Measurements from ENCODE around the gene REC114.

Gene REC114

DNA sequence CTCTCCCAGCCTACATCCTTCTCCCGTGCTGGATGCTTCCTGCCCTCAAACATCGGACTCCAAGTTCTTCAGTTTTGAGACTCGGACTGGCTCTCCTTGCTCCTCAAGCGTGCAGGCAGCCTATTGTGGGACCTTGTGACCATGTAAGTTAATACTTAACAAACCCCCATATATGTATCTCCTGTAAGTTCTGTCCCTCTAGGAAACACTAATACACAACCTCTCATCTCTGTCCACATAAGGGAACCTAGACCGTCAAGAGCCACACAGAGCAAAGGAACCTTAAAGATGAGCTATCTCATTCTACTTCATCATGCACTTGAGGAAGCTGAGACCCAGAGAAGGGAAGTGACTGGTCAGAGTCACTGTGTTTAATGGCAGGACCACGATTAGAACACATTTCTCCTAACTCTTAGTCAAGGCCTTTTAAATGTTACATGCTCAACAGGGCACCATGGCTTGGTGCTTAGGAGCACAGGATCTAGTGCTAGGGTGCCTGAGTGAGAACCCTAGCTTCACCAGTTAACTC, 140.0 kb downstream of the REC114 start:
- no peak for FAIRE-seq

DNA sequence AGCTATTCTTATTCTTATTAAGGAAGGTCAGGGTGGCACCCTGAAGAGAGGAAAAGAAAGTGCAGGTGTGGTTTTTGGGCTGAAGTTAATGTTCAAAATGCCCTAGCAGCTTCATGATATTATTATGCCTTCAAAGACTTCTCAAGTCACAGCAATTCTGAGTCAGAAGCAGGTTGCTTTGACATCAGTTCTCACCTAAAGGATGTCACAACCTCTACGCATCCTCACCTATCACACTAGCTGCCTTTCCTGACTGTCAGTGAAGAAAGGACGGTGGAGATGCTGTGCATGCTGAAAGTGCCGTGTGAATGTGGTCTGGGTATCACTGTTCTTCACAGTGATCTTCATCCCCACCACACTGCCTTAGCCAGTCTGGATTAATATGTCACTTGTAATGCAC, 140.6 kb downstream of the REC114 start:
- FAIRE-seq = no peak

DNA sequence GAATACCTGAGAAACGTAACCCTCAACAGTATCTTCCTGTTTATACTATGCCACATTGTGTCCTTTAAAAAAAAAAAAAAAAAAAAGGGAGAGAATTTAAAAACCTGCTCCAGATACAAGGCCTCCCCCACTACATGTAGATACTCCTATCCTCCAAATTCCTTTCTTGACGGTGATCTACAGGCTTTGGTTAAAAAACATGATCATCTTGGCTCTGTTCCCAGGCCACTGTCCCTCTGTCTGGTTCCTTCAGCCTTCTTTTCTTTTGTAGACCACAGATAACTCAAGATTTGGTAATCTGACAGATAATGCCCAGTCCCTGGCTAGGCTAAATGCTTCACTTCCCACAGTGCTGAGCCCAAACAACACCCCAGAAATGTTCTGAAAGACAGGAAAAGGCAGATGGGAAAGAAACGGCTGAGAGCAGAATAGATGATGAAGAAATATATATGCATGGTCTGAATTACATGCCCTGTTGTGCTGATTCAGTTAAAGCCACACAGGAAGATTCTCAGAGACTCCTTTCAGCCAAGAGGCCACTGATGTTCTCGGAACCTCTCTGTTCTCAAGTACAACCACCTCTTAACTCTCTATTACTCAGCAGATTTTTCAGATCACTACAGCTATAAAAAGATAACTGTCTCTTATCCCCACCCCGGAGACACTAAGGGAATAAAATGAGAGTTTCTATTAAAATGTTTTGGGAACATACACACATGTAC, 141.9 kb downstream of the REC114 start:
- no peak for FAIRE-seq

DNA sequence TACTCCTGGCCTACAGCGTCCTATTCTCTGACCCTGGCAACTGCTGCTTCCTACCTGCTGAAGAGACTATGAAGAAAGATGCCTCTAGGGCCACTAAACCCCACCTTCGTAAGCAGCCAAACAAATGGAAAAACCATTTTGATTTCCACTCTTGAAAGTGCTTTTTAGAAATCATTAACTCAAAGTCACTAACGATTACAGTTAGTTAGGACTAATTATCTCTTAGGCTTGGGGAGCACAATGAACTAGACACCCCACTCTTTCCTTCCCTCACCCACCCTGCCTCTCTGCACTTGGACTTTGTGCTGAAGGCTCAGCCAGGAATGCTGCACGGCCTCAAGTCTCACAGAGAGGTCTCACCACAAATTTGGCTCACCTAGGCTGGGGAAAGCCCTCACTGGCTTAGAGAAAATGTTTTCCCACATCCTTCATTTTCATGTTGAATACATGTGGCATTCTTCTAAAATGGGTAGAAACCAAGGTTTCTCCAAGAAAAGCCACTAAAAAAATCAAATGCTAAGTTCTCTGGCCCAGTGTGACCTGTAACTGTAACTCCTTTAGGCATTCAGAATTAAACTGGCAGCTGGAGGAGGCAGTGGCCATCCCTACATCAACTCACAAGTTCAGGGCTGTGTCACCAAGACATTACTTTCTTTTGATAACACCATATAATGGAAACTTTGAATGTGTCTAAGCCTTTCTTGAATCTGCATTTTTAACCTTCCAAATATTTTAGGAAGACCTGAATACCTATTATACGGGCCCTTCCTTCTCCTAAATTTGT, 143.1 kb downstream of the REC114 start:
- no peak for FAIRE-seq

DNA sequence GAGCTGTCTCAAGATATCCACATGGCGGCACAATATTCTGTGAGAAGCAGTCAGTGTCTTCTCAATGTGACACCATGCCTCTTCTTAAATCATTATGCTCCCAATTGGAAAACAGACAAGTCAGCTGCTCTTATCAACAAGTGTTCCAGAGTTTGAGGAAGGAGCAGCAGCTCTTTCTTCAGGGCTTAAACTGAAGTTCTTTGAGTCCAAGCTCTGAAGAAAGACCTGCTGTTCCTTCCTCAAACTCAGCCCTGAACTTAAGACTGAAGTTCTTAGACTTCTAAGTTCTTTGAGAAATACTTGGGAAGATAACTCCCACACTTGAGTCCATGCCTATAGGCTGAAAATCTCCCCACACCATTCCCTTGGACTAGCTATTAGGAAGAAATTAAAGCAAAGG, 146.8 kb downstream of the REC114 start:
- FAIRE-seq = no peak

DNA sequence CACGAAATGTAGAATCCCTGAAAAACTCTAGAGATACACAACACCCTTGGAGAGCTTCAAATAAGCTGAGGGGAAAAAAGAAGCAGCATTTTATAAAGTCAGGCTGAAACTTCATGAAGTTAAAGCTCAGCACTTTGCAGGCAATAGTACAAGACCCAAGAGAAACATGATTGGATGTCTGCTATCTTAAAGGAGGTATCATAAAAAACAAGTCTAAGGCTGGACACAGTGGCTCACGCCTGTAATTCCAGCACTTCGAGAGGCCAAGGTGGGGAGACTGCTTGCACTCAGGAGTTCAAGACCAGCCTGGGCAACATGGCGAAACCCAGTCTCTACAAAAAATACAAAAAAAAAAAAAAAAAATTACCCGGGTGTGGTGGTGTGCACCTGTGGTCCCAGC, 147.3 kb downstream of the REC114 start:
- FAIRE-seq = no peak

DNA sequence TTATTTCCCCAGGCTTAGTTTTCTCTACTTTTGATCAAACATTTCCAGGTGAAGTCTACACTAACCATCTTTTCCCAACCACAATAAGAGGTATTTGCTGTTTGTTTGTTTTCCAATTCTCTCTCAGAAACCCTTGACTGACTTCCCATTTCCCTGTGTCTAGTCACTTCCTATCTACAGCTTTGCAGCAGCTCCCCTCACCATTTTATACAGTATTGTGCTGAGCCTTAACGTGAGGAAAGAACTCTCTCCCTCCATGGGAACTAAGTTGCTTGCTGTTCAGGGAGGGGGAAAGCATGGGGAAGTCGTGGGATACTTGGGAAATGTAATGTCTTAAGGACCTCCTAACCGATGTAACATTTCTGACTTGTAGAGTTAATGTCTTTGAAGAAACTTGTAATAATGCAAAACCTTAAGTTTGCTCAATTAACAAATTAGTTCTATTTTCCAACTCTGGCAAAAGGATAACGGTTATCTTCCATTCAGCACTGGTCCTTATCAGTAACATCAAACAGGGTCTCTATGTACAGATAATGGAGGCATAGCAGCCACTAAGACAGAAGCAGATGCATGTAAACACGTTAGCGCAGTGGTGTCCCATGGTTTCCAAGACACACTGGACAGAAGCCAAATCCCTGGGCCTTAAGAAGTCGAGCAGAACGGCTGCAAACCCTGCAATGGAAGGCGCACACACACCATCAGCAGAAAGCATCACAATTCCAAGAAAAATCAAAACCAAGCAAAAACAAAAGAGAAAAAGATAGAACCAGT, 150.5 kb downstream of the REC114 start:
- FAIRE-seq = no peak

DNA sequence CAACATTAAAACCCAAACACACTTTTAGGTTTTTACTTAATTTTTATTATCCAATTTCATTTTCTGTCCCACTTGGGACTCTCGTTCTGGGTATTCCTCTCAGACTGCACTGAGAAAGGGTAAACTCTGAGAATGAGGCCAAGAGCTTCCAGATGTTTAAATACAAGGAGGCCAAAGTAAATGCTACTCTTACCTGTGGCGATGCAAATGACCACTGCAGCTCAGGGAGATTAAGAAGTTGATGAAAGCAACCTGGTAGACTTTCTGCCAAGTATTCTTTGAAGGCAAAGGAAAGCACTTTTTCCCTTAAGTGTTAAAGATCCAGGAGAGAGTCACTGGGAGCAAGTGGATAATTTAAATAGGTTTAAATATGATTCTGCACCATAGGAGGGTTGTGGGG, 151.1 kb downstream of the REC114 start:
- FAIRE-seq = no peak

DNA sequence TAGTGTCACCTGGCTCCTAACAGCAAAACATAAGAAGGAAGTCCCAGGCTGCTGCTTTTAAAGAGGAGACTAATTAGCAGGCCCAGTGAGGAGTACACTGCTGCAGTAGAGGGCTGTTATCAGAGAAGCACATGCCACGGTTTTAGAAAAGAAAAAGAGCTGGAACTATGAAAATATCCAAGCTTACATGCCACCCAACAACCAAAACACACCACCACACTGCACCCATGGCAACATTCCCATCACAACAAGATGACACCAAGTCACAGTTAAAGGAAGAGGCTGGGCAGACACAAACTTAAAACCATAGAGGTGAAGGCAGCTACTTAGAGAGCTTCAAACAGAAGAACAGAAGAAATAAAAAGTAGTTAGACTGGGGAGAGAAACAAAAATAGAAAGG, 153.2 kb downstream of the REC114 start:
- FAIRE-seq = no peak

DNA sequence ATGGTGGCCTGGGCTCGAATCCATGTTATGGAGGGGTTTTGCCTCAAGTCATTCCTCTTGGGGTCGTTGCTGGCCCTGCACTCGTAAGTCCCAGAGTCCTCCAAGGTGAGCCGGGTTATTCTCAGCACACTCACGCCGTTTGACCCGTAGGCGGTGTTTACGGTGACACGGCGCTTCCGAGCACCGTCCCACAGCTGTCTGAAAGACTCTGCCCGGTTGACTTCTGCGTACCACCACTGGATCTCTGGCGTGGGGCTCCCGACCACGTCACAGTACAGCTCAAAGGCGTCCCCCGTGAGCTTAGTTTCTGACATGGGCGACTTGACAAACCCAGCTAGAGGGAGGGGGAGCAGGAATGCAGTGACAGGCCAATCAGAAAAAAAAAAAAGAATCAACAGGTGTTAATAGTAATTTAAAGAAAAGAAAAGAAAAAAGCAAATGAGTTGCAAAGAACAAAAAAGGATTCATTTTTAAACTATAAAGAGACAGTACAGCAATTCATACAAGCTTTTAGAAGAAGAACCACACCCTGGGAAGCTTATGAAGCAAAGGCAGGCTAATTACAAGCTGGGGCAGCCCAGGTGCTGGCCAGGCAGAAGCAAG, 154.2 kb downstream of the REC114 start:
- no peak for FAIRE-seq

DNA sequence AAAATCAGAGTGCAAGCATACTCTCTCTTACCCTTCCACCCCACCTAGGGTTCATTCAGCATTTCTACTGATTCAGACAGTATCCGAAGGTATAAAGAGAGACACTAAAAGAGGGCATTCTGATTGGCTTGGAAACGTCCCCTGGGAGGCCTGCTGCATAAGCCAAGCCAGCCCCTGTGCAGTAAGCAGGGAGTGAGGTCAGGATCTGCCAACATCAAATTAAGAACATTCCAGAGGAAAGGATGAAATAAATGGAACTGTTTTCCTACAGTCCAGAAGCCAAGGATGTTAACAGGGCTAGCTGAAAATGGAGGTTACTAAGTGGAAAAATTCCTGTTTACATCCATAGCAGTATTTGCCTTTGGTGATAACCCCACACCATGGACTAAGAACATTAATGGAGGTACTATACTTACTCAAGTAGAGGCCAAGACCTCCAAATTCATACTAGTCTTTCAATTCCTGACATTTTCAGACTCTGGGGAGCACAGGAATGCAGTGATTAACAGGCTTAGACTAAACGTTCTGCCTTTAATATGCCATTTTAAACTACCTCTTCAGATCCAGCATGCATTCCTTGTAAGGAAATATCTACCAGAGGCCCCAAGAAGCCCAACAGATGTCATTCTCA, 155.7 kb downstream of the REC114 start:
- no peak for FAIRE-seq

DNA sequence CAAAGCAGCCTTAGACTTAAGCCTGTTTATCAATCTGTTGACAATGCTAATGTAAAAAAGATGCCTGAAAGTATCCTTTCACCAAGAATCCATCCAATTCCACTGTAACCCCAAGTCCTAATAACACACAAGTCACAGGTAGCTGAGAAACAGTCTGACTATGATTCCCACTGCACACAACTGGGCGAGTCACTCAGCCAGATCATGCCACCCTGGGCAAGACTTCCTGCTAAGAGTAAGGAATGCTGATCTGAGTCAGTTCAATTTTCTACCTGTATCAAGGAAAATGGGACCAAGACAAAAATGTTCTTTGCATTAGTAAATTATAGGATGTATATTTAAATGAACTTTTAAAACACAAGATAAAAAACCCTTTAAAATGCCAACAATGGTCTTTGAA, 157.0 kb downstream of the REC114 start:
- FAIRE-seq = no peak

DNA sequence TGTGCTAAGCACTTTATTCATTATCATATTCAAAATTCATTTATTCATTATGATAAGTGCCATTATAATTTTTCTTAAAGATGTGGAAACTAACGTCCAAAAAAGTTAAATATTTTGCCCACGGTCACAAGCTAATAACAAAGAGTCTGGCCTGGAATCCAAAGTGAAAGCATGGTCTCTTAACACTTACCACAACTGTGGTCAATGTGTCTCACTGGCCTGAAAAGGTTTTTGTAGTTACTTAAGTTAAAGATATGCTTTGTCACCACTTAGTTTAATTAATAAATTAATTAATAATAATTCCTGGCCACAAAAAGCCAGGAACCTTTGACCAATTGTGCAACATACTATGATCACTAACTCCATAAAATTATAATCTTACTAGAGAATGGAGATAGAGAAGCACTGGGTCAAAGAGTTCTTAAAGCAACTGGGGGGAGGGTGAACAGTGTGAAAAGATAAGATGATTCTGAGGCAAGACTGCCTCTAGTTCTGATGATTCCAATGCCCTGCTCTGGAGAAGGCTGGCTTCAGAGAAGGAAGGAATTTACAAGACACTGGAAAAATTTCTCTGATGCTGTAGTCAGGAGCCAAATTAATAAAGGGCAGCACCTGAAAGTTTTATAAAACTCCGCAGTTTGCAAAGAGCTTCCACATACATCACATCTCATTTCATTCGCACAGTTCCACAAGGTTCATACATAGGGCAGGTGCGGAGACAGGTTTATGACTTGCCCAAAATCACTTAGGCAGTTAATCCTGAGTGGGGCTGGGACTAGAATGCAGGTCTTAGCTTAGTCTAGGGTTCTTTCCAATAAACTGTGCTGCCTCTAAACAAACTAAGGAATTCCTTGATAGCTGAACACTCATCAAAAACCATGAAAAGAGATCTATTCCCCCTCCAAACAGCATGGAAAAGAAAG, 157.7 kb downstream of the REC114 start:
- FAIRE-seq = no peak

DNA sequence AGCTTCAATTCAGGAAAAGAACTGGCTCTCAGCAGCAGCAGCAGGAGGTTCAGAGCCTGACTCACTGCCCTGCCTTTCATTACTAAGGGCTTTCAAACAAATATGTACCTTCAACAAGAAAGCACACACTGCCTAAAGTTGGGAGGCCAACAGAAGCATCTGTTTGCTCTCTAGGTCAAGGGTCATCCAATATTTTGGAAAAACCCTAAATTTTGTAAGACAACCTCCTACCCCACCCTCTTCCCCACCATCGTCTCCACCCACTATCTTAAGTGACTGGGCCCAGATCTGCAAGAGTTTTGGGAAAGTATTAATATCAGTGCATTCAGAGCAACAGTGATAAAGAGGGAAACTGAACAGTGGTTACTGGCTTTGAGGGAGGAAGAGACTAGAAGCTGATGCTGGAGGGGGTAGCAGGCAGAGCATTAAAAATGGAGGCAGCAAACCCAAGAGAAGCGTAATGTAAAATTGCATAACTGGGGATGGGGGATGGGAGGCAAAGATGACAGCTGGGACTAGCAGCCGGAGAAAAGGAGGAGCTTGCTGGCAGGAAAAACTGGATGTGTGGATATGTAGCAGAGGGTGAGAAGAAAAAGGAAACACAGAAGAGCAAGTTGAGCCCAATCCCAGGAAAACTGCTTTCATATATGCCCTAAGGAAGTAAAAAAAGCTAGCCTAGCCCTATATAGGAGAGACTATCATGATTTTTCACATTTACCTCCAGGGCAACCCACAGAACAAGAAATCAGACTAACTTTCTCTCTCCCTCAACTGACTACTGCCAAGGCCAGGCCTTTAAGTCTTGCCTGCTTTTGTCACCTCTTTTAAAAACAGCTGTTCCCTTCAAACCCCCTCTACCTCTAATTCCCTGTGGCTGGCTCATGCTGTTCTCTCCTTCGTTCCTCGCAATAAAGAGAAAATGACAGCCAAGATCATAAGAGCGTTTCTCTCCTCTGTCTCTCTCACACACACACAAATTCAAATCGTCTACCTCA, 158.8 kb downstream of the REC114 start:
- no peak for FAIRE-seq

DNA sequence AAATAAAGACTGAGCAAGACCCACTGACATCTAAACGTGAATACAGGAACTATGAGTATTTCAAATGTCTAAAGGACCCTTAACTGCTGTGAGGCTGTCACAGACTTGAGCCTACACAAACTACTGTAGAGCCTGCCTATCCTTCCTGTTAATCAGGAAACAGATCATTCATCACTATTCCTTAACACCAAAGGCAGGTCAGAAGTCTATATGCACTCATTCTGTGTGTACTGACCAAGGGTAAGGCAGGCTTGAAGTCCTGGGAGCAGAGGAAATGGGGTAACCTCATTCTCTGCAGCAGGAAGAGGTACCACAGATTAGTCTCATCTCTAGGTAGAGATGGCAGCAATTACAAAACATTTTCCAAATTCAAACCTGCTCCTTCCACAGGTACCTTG, 159.5 kb downstream of the REC114 start:
- no peak for FAIRE-seq

DNA sequence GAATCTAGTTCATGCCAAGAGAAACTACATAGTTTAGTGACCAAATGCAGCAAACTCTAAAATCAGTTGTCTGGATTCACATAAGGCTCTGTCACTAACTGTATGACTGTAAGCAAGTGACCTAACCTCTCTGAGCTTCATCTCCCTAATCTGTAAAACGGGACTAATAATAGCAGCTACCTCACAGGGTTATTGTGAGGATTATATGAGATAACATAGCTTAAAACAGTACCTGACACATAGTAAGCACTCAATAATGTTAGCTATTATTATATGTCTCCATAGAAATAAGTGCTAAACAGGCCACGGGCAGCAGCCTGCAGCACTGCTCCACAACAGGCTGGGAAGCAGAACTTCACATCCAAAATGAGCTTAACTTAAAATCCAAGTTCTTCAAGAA, 160.0 kb downstream of the REC114 start:
- FAIRE-seq = no peak

DNA sequence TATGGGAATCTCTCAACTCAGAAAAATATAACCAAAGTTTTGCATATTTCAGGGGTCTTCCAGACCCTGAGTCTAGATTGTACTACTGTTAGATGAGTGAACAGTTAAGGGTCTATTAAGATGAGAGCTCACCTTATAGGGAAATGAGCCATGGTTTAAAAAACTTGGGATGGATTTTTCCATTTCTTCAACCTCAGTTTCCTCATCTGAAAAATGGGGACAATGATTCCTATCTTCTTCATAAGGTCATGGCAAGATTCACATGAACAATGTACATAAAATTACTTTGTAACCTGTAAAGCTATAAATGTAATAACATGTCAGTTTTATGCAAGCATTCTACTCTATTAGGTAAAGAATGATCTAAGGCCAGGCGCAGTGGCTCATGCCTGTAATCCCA, 161.5 kb downstream of the REC114 start:
- no peak for FAIRE-seq

DNA sequence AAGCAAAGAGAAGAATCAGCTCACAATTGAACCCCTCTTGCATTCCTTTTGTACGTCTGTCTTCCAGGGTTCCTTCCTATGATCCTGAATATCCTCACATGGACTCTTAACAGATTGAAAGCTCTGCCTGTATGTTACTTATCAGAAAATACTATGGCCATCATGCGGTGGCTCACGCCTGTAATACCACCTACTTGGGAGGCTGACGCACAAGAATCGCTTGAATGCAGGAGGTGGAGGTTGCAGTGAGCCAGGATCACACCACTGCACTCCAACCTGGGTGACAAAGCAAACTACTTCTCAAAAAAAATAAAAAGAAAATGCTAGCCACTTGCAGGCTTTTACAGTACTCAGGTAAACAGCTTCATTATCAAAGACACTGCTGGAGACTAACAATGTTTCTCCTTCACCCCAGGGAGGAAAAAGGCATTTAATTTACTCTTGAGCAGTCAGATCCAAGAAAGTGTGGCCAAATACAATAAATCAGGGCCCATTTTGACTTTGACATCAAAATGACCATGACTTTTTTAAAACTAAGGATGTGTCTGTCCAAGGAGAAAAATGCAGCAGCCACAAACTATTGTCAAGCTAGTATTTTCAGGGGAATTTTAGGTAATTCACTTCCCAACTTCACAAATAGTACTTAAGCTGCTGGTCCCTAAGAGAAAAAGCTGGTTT, 162.9 kb downstream of the REC114 start:
- no peak for FAIRE-seq

DNA sequence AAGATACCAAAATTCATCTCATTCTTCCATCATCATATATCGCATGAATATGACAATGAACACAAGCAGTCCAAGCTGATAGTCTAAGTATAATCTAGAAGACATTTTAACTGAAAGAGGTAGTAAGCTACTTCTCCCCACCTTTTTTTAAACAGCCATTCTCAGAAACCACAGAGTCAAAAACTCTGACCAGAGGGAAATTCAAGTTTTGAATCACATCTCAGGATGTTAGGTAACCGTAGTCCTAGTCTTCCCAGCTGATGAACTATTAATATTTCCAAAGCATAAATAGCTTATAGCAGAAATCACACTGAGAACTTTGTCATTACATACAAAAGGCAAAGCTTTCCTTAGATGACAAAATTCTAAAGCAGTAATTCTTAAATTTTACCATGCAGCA, 164.4 kb downstream of the REC114 start:
- FAIRE-seq = no peak

DNA sequence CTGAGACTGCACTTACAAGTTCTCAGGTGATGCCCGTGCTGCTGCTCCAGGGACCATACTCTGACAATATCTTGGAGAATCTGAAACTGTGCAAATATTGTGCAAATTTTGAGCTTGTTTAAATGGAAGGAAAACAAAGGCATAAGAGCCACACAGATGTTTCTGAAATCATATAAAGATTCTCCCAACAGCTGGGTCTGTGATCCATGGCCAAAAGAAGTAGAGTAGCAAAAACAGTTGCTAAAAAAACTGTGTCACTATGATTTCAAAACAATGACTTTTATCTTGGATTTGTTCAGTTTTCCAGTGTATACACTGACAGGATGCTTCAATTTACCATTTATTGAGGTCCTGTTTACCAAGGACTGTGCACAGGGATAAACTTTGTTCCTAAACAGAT, 164.9 kb downstream of the REC114 start:
- no peak for FAIRE-seq

Data from endometrium (tissue), 2 donors.